PFSK-1 (cell line): ENCODE results near the gene AGRN.
"Not testable (repeated sequence)": the region's sequence is repeated elsewhere in the genome, so short reads cannot be mapped to it uniquely, and the experiment has no call there.

ENCODE experiments used
- POLR2AphosphoS5 ChIP-seq: IDR thresholded peaks from 2 replicates; pipeline ENCODE4 v1.6.1; 2012; ENCODE audit warnings: low read depth, mild to moderate bottlenecking, control low read depth, low read length, moderate library complexity
- REST ChIP-seq, 2 experiments: IDR thresholded peaks; 2 replicates each; pipeline versions ENCODE4 v1.6.1 to v1.8.0; 2011 to 2012; ENCODE audit warnings: low read depth in 2 of 2, low read length in 2 of 2, control low read depth in 1 of 2, inconsistent platforms in 1 of 2, mild to moderate bottlenecking in 1 of 2, moderate library complexity in 1 of 2; ENCODE audit not compliant: insufficient read depth in 1 of 2
- TAF1 ChIP-seq: IDR thresholded peaks from 2 replicates; pipeline ENCODE4 v1.6.1; 2012; ENCODE audit warnings: low read length, control low read depth, borderline replicate concordance; ENCODE audit not compliant: insufficient read depth

- TF ChIP-seq POLR2AphosphoS5, TAF1: not testable (repeated sequence)
- peak in 1 of 2 experiments; percentile 73; a peak in 2 of 4 replicates for TF ChIP-seq REST (IDR thresholded peaks at IDR 0.05; ENCODE audit: insufficient read depth in 1 of 2, low read depth in 2 of 2, low read length in 2 of 2)
These were observed 84.2 kb downstream of the AGRN start for GRCh38 chr1:1104152-1104551.
